MCF 10A (cell line): ENCODE data around the gene ELN. TPM values are rescaled to one million over a fixed set of nuclear protein-coding genes. Genes with fewer than 3 reads are reported as not detected.

Source experiments
- BruUV-seq: library from RNA; stranded (reverse); fragments of 400-500 nt; replicated peaks from 2 replicates; lab custom pipeline; 2021; lab: Mats Ljungman, UMichigan
- CTCF ChIA-PET: fragments of 300-600 bp; sonication (Branson Sonifier 250); formaldehyde crosslinking; extraction: SDS; loops from one replicate; lab custom pipeline; 2021; ENCODE audit warnings: antibody characterized with exemption, inconsistent platforms; lab: Yijun Ruan, JAX
- POLR2A ChIA-PET: fragments of 300-600, 350-650 bp; sonication (Branson Sonifier 250); formaldehyde crosslinking; extraction: SDS; loops from one replicate; lab custom pipeline; 2020; ENCODE audit warnings: antibody characterized with exemption, inconsistent platforms; lab: Yijun Ruan, JAX
- DNase-seq: peaks from one replicate; pipeline ENCODE4 v3.0.0-alpha.2; 2018; ENCODE audit not compliant: unreplicated experiment
- H3K27ac Mint-ChIP-seq: one replicate; pipeline ENCODE4 v1.8.0; 2022; ENCODE audit warnings: mild to moderate bottlenecking, low read depth, mixed read lengths; ENCODE audit not compliant: unreplicated experiment
- H3K27me3 Mint-ChIP-seq: one replicate; pipeline ENCODE4 v1.8.0; 2022; ENCODE audit warnings: mixed read lengths; ENCODE audit not compliant: insufficient read depth, unreplicated experiment
- H3K36me3 Mint-ChIP-seq: one replicate; pipeline ENCODE4 v1.8.0; 2022; ENCODE audit warnings: mild to moderate bottlenecking, moderate library complexity, mixed read lengths; ENCODE audit not compliant: insufficient read depth, unreplicated experiment
- H3K4me1 Mint-ChIP-seq: one replicate; pipeline ENCODE4 v1.8.0; 2022; ENCODE audit warnings: mixed read lengths; ENCODE audit not compliant: insufficient read depth, unreplicated experiment
- H3K4me3 Mint-ChIP-seq: one replicate; pipeline ENCODE4 v1.8.0; 2022; ENCODE audit warnings: mild to moderate bottlenecking, moderate library complexity, mixed read lengths; ENCODE audit not compliant: unreplicated experiment
- H3K9me3 Mint-ChIP-seq: one replicate; pipeline ENCODE4 v1.8.0; 2022; ENCODE audit warnings: mixed read lengths; ENCODE audit not compliant: unreplicated experiment
- intact Hi-C: fragments of 100-400 bp; cut with micrococcal nuclease; formaldehyde crosslinking; loops from 2 replicates; pipeline ENCODE4 v1.14.1; 2022
- total RNA-seq: library from RNA; stranded (reverse); gene quantifications from 2 replicates; pipeline ENCODE4 v1.2.3, GENCODE V29; 2022
- TF ChIP-seq, protein P1 (sequence below): fragments of 200-600 bp; IDR thresholded peaks from one replicate; pipeline ENCODE4 v1.8.0; 2022; ENCODE audit warnings: antibody characterized with exemption, mild to moderate bottlenecking; ENCODE audit not compliant: unreplicated experiment

Gene ELN
- total RNA-seq, 1 experiment from 2014 or later, result not detected

DNA sequence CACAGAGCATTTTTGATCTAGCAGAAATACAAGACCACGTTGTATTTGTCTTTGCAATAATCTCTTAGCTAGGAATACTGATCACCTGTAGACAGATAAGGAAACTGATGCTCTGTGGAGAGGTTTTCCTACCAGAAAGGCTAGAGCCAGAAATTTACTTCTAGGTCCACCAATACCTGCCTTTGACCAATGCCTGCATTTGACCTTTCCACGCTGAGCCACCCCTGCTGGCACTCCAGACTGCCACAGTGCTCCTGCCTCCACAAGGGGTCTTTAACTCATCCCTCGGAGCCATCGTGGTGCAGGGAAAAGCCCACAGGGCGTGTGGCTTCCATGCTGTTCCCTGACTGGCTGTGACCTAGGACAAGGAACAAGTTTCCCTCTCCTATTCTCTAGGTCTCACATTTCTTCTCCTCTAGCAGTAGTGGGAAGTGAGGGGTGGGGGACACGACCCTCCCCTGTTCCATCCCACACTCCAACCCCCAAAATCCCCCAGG is 1.5 kb upstream of the ELN start:
- H3K4me3 Mint-ChIP-seq, result no peak overlapping the region
- no peak overlapping the region for H3K27ac Mint-ChIP-seq
- H3K27me3 Mint-ChIP-seq, result peaks cover 33% of the 10 kb centered on the region
- ChIA-PET POLR2A (interaction anchor here (0.7 kb wide), 1 partner anchor 160 kb away, joined by 4 read pairs; no protein-coding TSS in a partner anchor), CTCF (interaction anchor here (0.5 to 4.9 kb wide), 42 partner anchors 8 to 390 kb away, joined by 3 to 45 read pairs (median 5); no protein-coding TSS in a partner anchor)
- H3K4me1 Mint-ChIP-seq, result peaks cover 14% of the 10 kb centered on the region
- H3K9me3 Mint-ChIP-seq, result no peaks in the 10 kb centered on the region
- no peaks in the 10 kb centered on the region for H3K36me3 Mint-ChIP-seq
- TF ChIP-seq, protein P1, sequence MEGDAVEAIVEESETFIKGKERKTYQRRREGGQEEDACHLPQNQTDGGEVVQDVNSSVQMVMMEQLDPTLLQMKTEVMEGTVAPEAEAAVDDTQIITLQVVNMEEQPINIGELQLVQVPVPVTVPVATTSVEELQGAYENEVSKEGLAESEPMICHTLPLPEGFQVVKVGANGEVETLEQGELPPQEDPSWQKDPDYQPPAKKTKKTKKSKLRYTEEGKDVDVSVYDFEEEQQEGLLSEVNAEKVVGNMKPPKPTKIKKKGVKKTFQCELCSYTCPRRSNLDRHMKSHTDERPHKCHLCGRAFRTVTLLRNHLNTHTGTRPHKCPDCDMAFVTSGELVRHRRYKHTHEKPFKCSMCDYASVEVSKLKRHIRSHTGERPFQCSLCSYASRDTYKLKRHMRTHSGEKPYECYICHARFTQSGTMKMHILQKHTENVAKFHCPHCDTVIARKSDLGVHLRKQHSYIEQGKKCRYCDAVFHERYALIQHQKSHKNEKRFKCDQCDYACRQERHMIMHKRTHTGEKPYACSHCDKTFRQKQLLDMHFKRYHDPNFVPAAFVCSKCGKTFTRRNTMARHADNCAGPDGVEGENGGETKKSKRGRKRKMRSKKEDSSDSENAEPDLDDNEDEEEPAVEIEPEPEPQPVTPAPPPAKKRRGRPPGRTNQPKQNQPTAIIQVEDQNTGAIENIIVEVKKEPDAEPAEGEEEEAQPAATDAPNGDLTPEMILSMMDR, result no peak
- intact Hi-C loops, result loop anchor here (1.0 kb wide), 1 partner anchor 160 kb away; no protein-coding TSS in a partner anchor
- DNase-seq, result no peak
- no TSS peak for BruUV-seq

DNA sequence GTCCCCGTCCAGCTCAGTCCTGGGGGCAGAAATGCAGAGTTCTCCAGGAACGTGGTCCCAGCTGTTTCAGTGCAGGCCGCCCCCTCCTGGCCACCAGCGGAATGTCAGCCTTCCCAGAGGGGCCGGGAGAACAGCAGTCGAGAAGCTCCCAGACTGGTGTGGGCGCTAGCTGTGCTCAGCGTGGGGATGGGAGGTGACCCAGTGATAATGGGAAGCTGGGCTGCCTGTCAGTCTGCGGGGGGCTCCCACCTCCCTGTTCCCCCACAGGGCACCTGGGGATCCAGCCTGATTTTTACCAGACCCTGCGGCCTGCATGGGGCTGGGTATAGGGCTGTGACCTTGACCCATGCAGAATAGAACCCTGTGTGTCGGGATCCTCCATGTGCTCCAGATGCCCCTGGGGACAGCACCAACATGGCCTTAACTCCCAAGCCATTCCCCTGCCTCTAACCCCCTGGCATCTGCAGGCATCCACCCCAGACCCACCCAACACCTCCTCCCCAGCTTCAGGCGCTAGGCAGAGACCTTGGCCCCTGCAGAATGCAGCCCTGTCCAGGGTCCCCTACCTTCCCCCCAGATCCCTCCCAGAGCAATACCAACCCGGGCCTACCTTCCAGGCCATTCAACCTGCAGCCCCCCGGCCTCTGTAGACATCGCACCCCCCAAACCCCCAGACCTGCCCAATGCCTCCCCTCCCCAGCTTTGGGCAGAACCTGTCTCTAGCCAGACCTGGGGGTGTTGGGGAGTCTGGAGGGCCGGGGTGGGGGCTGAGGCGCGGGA is 880 bp upstream of the ELN start:
- intact Hi-C loops, result loop anchor here (1.0 kb wide), 1 partner anchor 161 kb away; no protein-coding TSS in a partner anchor
- no peak overlapping the region for H3K27ac Mint-ChIP-seq
- no peak overlapping the region for H3K4me3 Mint-ChIP-seq

DNA sequence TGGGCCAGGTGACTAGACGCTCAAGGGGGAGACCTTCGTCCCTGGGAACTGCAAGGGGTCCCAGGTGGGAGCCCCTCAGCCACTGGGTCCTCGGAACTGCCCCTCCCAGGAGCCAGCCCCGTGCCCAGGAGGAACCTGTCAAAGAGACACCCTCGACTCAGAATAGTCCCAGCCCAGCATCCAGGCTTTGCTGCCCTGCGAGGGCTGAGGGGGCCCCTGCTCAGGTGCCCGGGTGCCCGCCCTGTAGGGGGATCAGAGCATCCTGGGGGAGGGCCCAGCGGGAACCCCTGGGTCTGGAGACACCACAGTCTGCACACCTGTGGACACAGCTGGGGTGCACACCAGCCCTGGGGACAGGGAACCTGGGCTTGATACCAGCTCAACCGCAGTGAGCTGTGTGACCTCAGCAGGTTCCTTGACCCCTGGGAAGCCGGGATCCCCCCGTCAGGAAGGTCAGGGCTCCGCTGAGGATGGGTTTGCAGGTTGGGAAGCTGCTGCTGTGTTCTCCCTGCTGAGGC is 407 bp downstream of the ELN start:
- intact Hi-C loops, result no loop called here
- POLR2A ChIA-PET, result interaction anchor here (0.6 kb wide), 1 partner anchor 98 kb away, joined by 3 read pairs; no protein-coding TSS in a partner anchor
- TF ChIP-seq, protein P1, result no peak
- no peak overlapping the region for H3K4me3 Mint-ChIP-seq
- H3K36me3 Mint-ChIP-seq, result no peaks in the 10 kb centered on the region
- no peak for DNase-seq
- no TSS peak for BruUV-seq
- H3K27me3 Mint-ChIP-seq, result peaks cover 33% of the 10 kb centered on the region
- H3K4me1 Mint-ChIP-seq, result peaks cover 24% of the 10 kb centered on the region
- CTCF ChIA-PET, result interaction anchor here (0.5 to 4.9 kb wide), 6 partner anchors 9 to 1024 kb away, joined by 3 to 45 read pairs (median 4); no protein-coding TSS in a partner anchor
- H3K9me3 Mint-ChIP-seq, result no peaks in the 10 kb centered on the region
- no peak overlapping the region for H3K27ac Mint-ChIP-seq

More for the DNA sequence above, 880 bp upstream of the ELN start:
- Mint-ChIP-seq H3K4me1 (peaks cover 20% of the 10 kb centered on the region), H3K9me3 (no peaks in the 10 kb centered on the region), H3K36me3 (no peaks in the 10 kb centered on the region), H3K27me3 (peaks cover 33% of the 10 kb centered on the region)
- TF ChIP-seq, protein P1, result peak; percentile 92
- BruUV-seq, result no TSS peak
- CTCF ChIA-PET, result interaction anchor here (0.6 to 4.9 kb wide), 36 partner anchors 8 to 391 kb away, joined by 3 to 45 read pairs (median 5); no protein-coding TSS in a partner anchor
- POLR2A ChIA-PET, result no interaction called here
- DNase-seq, result peak; percentile 60
